ENCODE data around the gene CADPS. TPM values are rescaled to one million over a fixed set of nuclear protein-coding genes. Genes with fewer than 3 reads are reported as not detected.

Gene CADPS
- total RNA-seq (2014; rRNA removed; shearing (Covaris generic)), result 0.03 and 0.18 TPM in 2 replicates
- 0.03 TPM in 1 of 2 replicates, not detected in the other for polyA plus RNA-seq (2015; cell fraction: cytosol; rRNA removed)
- polyA plus RNA-seq (2015; cell fraction: nucleus; rRNA removed), result not detected in 2 replicates

DNA sequence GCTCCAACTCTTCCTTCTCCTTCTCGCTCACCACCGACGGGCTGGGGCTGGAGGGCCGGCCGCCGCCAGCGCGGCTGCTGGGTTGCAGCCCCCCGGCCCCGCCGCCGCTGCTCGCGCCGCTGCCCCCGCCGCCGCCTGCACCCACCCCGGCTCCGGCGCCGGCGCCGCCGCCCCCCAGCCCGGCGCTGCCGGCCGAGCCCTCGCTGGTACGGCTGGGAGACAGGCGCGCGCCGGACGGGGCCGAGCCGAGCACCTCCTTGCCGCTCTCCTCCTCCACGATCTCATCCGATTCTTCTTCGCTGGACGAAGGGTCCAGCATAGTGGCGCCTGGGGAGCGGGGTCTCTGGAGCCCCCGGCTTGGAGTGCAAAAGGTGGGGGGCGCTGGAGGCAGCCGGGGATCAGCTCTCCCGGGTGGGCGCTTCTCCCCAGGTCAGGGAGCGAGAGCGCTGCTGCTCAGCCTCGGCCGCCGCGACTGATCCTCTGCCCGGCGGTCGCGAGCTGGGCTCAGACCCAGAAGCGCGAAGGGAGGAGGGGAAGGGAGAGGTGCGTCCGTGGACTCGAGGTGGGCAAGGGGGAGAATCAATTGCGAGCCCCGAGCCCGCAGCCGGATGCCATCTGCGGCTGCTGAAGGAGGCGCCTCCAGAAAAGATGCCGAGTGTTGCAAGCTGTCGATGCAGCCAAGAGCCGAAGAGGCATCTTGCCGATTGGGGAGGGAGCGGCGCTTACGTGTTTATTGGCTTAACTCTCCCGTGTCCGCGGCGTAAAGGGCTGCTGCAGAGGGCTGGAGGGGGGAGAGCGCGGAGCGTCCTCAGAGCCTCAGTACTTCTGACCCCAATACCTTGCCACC lies at the start of gene CADPS:
TSS of gene CADPS (minus strand) at position 706 of the 847 bp plus-strand sequence. CDS start at position 319, 387 bp downstream.
- DNase-seq (ENCODE audit: low read depth), result no peak

DNA sequence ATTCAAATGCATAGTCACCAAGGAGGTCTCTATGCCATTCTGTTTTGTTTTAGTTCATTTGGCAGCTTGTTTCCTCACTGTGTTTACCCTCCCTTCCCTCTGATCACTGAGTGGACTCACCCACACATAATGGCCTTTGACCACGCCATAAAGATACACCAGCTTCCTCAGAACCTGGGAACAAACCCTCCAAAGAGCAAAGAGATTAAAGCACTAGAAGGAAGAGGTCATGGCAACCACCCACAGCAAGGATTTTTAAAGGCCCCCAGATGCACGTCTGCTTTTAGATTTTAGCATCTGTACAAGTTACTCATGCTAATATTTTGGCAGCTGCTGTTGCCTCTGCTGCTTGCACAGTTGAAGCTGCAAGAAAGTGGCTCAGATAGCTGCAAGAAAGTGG lies 47.9 kb upstream of the CADPS start:
- DNase-seq (ENCODE audit: low read depth), result peak; percentile 49

DNA sequence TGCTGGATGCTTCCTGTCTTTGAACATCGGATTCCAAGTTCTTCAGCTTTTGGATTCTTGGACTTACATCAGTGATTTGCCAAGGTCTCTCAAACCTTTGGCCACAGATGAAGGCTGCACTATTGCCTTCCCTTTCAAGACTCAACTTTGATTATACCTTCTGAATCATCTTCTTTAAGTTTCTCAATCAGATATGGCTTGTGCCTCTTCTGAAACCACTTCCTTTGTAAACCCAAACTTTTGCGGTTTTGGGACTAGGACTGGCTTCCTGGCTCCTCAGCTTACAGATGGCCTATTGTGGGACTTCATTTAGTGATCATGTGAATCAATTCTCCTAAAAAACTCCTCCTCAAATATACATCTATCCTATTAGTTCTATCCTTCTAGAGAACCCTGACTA lies 47.1 kb upstream of the CADPS start:
- DNase-seq (ENCODE audit: low read depth), result peak; percentile 97

DNA sequence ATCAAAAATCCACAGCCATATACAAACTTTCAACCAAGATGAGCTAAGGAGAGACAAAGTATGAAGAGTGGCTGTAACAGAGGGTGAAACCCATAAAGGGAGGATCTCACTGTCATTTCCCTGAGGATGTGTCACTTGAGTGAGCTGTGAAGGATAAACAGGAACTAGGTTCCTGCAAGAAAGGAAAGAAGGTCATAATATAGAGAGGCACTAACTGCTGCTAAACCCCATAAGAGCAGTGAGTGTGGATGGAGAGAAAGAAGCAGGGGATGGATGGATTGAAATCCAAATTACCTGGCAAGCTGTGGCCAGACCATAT lies 45.2 kb upstream of the CADPS start:
- peak; percentile 18 for DNase-seq (ENCODE audit: low read depth)

DNA sequence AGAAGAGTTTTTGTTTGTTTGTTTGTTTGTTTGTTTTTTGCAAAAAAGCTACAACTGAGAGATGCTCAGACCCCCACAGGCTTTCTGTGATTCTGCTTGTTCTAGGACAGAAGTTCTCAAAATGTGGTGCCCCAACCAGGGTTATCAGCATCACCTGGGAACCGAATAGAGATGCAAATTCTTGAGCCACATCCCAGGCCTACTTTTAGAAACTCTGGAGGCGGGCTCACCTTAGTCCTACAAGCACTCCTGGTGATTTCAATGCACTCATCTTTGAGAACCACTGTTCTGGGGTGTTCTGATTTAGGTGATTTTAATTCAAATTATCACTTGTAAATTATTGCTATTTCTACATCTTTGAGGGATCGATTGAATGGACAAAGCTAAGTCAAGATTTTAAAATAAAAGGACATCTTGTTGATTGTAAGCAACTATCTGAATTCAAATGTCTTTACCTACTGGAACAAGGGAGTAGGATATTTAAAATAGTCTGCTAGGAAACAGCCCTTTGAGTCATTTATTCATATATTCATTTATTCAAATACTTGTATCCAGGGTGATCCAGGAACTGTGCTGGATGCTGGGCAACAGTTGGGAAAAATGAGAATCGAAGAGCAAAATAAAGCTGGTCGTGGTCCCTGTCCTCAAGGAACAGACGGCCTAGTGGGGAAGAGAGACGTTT lies 44.7 kb upstream of the CADPS start:
- DNase-seq (ENCODE audit: low read depth), result no peak

DNA sequence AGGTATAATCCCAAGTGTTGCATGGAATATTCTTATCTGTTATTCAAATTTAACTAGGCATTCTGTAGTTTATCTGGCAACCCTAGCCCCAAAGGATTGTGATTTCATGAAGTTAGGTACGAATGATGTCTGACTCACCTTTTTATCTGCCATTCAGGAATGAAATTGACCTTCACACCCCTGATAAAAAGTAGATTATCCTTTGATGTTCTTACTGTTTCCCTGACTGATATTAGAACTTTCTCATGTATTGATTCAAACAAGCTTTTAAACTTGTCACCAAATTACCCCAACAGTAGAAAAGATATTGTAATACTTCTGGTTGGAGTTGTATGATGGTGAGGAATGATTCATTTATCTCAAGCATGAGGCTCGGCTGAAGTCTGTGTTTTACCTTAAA lies 43.6 kb upstream of the CADPS start:
- DNase-seq (ENCODE audit: low read depth), result no peak

DNA sequence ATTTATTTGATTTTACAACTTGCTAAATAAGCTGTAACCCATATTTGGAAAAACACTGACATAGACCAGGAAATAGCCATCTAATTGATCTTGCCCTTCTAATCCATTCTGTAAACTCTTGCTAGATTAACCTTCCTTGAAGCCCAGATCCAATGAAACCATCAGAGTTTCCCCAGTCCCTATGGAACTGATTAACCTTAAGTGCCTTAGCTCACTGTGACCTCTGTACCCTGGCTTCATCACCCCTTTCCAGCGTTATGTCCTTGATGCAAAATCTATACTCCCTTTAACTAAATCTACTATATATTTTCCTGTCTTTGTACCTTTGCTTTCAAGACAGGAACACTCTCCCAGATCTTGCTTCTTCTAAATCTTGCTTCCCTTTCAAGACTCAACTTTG lies 42.9 kb upstream of the CADPS start:
- DNase-seq (ENCODE audit: low read depth), result no peak

DNA sequence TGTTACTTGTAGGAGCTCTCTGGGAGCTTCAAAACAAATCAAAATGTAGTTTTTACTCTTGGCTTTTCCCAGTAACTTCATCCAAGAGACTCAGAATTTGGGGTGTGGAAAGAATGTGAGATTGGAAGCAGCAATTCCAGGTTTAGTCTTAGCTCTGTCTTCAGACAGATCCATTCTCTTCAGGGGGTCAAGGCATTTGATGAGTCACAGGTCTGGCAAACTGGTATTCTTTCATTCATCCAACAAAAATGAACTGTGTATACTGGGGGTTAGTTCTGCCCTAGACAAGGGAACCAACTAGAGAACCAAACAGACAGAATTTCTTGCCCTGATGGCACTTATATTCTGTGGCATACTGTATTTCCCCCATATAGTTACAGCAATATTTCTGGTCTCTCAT lies 36.3 kb upstream of the CADPS start:
- DNase-seq (ENCODE audit: low read depth), result peak; percentile 60

DNA sequence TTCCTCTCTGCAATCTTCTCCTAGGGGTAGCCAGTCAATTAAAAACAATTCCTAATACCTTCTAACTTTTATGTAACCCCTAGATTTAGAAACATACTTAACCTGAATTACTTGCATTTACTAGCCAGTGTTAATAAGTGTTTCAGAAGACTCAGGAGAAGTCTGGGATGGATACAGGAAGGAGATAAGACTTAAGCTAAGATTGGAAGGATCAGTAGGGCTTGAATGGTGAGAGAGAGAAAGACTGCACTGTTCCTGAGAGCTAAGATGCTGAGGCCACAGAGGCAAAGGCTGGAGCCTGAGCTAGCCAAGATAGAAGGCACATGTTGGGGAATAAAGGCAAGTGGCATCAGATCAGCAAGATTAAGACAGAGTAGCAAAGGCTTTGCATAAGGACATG lies 30.1 kb upstream of the CADPS start:
- DNase-seq (ENCODE audit: low read depth), result no peak

DNA sequence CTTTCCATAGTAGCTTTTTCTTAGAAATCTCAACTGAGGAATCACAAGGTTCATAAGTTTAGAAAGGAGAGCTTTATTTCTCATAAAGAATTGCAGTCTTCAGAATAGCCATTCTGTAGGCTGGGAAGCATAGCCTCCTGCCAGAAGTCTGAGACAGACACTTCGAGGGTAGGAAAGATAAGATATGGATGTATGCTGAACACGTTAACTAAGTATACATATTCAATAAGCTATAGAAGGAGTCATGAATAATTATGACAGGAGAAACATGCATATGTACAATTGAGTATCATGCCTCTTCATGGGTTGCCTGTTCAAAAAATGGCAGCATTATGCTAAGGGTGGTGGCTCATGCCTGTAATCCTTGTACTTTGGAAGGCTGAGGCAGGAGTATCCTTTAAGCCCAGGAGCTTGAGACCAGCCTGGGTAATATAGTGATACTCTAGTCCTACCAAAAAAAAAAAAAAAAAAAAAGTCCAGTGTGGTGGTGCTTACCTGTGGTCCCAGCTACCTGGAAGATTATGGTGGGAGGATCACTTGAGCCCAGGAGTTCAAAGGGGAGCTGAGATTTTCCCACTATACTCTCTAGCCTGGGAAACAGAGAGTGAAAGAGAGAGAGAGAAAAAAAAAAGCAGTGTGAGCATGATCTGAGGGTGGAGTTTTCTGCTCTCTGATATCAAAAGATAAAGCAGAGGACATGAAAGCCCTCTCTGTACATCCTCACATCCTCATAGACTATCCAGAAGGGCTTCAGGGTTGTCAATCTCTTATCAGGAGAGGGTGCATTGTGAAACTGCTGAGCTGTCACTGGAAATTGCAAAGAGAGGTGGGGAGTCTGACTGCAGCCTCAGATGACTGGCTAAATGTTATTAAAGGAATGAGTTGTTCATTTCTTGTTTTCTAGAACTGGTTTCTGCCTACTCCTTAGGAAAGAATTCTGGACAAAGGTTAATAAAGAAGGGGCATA lies 23.6 kb upstream of the CADPS start:
- no peak for DNase-seq (ENCODE audit: low read depth)

DNA sequence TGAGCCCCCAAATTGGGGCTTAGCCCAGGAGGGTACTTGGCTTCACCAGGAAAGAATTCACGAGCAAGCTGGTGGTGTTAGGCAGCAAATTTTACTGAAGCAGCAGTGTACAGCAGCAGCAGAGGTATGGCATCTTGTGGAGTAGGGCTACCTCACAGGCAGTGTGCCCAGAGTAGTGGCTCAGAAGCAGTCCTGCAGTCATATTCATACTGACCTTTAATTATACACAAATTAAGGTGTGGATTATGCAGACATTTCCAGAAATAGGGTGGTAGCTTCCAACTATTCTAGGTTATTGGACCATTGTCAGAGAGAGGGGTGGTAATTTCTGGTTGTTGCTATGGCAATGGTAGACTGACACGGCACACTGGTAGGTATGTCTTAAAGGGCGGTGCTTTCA lies 20.7 kb upstream of the CADPS start:
- DNase-seq (ENCODE audit: low read depth), result no peak

DNA sequence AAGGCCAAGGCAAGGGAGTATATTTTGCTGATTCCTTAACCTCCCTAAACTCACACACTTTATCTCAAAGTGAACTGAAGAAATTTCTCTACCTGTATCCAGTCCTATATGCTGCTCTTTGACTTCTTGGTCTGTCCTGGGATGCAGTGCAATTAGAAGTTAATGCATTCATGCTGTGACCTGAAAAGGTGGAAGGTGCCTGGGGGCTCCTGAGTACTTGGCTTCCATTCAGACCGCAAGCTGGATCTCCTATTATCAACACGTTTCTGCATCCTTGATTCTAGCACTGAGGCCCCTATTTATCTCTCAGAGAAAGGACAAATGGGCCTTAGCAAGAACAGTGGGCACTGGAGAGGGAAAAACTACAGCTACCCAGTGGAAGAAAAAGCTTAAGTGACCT lies 17.7 kb upstream of the CADPS start:
- no peak for DNase-seq (ENCODE audit: low read depth)

DNA sequence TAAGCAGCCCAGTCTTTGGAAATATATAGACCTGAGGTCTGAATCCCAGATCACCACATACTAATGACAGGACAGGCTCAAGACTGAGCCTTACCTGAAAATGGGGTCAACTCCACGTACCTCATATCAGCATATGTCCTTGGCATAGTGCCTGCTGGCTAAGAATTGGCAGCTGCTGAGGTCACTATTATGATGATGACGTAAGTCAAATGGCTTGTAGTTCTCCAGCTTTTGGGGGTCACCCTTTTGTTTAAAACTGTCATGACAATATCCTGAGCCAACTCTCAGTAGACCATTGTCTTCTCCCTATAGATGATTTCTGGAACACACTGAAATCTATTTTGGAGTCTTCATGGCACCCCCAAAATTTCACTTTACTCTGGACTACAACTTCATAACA lies 16.8 kb upstream of the CADPS start:
- DNase-seq (ENCODE audit: low read depth), result no peak

DNA sequence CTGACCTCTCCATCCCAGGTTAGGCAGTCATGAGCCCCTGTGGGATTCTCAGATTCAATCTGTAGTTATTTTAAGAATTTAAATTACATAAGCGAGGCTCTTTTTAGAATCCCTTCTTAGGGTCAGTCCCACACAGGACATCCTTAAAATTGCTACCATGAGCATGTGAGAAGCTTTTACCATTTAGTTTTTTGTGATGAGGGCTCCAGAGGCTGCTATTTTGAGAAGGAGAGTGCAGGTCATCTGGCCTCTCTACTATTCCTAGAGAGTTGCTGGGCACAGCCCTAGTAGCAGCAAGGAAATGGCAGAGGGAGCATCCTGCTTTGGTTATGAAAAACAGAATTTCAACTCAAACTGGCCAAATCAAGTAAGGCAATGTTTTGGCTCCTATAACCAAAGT lies 13.6 kb upstream of the CADPS start:
- no peak for DNase-seq (ENCODE audit: low read depth)

DNA sequence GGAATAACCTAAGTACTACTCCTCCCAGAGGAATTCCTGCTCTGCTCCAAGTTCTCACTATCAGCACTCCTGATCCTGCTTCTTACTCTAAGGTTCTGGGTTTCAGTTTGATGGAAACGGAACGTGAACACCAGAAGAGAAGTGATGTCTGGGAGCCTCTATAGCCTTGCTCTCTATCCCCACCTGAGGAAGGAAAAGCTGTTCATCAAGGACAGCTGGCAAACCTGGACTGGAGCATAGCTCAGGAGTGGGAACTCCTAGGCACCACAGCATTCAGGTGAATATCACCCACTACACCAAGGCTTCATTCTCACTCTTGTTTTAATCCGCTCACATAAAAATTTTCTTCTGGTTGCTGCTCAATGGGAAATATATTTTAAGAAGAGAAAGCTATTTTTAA lies 13.0 kb upstream of the CADPS start:
- DNase-seq (ENCODE audit: low read depth), result no peak

DNA sequence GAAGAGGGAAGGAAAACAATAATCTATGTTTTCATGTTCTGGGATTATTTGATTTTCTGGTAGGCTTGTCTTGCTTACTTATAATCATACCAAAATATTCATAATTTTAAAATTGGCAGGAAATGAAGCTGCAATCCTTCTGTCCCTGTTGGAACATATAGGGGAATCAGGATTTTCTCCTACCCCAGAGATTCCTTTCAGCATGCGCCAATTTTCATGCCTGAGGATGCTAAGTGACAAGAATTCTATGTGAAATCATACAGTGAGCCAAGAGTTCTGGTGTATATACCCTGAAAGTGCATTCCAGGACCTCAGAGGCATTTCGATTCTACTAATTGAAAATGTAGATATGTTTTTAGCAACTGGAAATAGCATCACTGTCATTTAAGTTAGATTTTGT lies 9.9 kb upstream of the CADPS start:
- no peak for DNase-seq (ENCODE audit: low read depth)

DNA sequence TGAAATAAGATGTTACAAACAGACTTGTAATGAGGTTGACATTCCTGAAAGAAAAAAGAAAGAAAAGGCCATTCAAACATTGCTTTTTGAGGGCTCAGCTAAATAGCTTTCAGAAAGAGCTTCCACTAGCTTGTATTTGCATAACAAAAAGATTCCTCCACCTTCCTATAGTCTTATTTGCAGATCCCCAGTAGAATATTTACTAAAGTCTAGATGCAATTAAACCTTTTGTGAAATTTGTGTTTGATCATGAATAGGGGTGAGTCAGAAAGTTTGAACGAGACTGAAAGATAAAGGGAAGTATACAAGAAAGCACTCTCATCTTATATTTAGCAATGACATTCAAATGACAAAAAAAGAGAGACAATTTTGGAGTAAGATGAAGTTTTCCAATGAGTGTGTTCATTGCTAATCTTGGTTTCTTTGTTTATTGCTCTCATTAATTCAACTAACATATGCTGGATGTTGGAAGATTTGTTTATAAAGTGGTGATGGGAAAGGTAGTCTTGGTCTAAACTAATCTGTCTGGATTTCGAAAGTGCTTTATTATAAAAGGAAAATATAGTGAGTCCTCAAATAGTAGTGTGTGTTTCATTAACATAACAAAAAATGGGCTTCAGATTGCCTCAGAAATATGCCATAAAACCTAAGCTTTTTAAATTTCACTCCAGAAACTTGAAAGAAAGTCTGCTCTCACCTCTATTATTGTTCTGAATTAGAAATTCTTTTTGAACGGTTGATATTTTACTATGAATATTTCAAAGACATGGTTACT lies 9.1 kb upstream of the CADPS start:
- DNase-seq (ENCODE audit: low read depth), result no peak

DNA sequence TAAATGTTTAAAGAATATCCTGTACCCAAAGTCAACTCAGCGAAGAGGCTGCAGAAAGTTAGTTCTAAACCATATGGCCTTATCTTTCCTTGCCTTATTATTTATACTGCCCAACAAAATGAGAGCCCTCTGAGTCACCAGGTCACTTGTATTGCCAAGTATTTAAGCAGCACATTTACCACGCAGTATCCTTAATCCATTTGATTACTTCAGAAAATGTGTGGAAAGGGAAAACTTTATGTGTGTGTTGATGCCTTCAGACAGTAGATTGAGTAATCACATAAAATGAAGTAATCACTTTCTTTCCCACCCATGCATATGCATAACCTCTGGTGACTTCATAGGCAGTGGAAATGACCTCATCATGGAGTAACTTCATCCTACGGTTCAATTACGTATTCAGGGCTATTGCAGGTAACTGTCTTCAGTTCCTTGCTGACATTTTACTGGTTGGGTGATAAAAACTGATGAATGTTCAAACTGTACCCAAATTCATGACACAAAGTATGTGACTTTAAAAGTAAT lies 7.5 kb upstream of the CADPS start:
- peak; percentile 11 for DNase-seq (ENCODE audit: low read depth)

DNA sequence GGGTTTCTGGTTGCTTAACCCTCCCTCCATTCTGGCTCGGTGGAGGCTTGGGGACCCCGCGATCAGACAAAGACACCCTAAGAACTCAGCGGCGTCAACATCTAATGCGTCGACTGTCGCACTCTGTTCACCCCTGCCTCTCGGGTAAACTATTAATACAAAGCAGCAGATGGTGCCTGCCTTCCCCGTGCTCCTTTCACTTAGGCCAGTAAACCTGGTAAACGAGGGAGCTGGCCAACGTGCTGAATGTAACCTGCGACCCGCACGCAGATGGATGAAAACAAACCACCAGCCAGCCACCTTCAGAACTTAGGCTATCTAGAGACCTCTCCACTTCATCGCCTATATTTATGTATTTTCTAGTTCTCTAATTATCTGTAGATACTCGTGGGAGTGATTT lies 848 bp upstream of the CADPS start:
- peak; percentile 66 for DNase-seq (ENCODE audit: low read depth)

DNA sequence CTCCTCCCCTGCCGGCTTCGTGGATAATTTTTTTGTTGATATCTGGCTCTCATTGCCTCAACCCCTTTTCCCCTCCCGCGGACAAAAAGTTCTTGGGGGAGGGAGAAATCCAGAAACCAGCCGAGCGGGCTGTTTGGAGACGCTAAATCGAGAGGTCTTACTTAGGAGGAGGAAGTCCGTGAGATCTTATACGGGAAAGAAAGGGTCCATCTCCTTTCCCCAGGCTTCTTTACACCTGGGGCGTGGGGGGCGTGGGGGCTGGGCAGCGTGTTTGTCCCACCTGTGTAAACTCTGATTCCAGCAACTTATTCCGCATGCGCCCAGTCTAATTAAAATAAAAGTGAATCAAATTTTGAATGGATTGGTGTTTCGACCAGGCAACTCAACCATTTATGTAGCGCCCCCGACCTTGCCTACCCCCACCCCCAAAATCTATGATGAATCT lies 364 bp upstream of the CADPS start:
- DNase-seq (ENCODE audit: low read depth), result no peak

Measured in HT1080 (cell line).